Activated CD8-positive, alpha-beta T cell treated with anti-CD3 and anti-CD28 coated beads for 36 hours (primary cell): ENCODE measurements around the gene AJM1. TPM values are rescaled to one million over a fixed set of nuclear protein-coding genes. Genes with fewer than 3 reads are reported as not detected.
"Not testable (repeated sequence)": the region's sequence is repeated elsewhere in the genome, so short reads cannot be mapped to it uniquely, and the experiment has no call there.

Experiments used
- ATAC-seq: fragments of 200-7000 bp; cut with Tn5 transposase; one replicate; pipeline ENCODE4 v1.10.0; 2021; ENCODE audit warnings: mild to moderate bottlenecking, moderate library complexity
- CTCF ChIA-PET: fragments of 350-600 bp; sonication (Branson Sonifier 250); formaldehyde crosslinking; loops from one replicate; lab custom pipeline; 2021; ENCODE audit warnings: antibody characterized with exemption; lab: Charles Lee
- POLR2A ChIA-PET: fragments of 350-600 bp; sonication (Branson Sonifier 250); formaldehyde crosslinking; loops from one replicate; lab custom pipeline; 2021; ENCODE audit warnings: antibody characterized with exemption; lab: Charles Lee
- DNase-seq: peaks from one replicate; pipeline ENCODE4 v3.0.0-alpha.2; 2020
- H3K27ac Mint-ChIP-seq: one replicate; pipeline ENCODE4 v1.8.0; 2021; ENCODE audit warnings: mild to moderate bottlenecking, mixed read lengths
- H3K27me3 Mint-ChIP-seq: one replicate; pipeline ENCODE4 v1.8.0; 2021; ENCODE audit warnings: mixed read lengths
- H3K36me3 Mint-ChIP-seq: one replicate; pipeline ENCODE4 v1.8.0; 2021; ENCODE audit warnings: low read depth, mixed read lengths
- H3K4me1 Mint-ChIP-seq: one replicate; pipeline ENCODE4 v1.8.0; 2021; ENCODE audit warnings: low read depth, mixed read lengths
- H3K4me3 Mint-ChIP-seq: one replicate; pipeline ENCODE4 v1.8.0; 2021; ENCODE audit warnings: mild to moderate bottlenecking, moderate library complexity, mixed read lengths
- H3K9me3 Mint-ChIP-seq: one replicate; pipeline ENCODE4 v1.8.0; 2021; ENCODE audit warnings: mixed read lengths
- intact Hi-C: fragments of 100-400 bp; cut with micrococcal nuclease; formaldehyde crosslinking; loops from one replicate; pipeline ENCODE4 v1.10.0; 2022
- total RNA-seq, 2 experiments: library from RNA; stranded (reverse); gene quantifications; one replicate each; pipeline ENCODE4 v1.2.3, GENCODE V29; 2021
- TF ChIP-seq, protein P1 (sequence below): fragments of 200-600 bp; IDR thresholded peaks from one replicate; pipeline ENCODE4 v1.8.0; 2022; ENCODE audit warnings: antibody characterized with exemption, mild to moderate bottlenecking

The AJM1 gene
- total RNA-seq = 1 to 10 TPM; 5.8 to 6.4 TPM

GRCh38 chr9:136842380-136842948 is at the start of gene AJM1:
Gene AJM1, plus strand, starts transcription at chr9:136842478. Its CDS starts 1,937 bp downstream, at chr9:136844415.
- TF ChIP-seq, protein P1, sequence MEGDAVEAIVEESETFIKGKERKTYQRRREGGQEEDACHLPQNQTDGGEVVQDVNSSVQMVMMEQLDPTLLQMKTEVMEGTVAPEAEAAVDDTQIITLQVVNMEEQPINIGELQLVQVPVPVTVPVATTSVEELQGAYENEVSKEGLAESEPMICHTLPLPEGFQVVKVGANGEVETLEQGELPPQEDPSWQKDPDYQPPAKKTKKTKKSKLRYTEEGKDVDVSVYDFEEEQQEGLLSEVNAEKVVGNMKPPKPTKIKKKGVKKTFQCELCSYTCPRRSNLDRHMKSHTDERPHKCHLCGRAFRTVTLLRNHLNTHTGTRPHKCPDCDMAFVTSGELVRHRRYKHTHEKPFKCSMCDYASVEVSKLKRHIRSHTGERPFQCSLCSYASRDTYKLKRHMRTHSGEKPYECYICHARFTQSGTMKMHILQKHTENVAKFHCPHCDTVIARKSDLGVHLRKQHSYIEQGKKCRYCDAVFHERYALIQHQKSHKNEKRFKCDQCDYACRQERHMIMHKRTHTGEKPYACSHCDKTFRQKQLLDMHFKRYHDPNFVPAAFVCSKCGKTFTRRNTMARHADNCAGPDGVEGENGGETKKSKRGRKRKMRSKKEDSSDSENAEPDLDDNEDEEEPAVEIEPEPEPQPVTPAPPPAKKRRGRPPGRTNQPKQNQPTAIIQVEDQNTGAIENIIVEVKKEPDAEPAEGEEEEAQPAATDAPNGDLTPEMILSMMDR = peak; percentile 90
- H3K36me3 Mint-ChIP-seq, H3K9me3 Mint-ChIP-seq, H3K27ac Mint-ChIP-seq: not testable (repeated sequence)
- POLR2A ChIA-PET = interaction anchor here (0.6 to 1.5 kb wide), 6 partner anchors 14 to 304 kb away, joined by 3 to 4 read pairs (median 4); partner anchors contain the start of gene RABL6
- CTCF ChIA-PET = interaction anchor here (0.6 to 3.5 kb wide), 40 partner anchors 10 to 404 kb away, joined by 3 to 22 read pairs (median 5); partner anchors contain the start of genes ABCA2, EDF1, MAMDC4 and NPDC1
- ATAC-seq (peak; percentile 90), DNase-seq (peak; percentile 87)
- peak within 1 kb of the TSS; percentile 72 for H3K4me3 Mint-ChIP-seq
- peaks cover 15% of the 10 kb centered on the region for H3K4me1 Mint-ChIP-seq
- peaks cover 11% of the 10 kb centered on the region for H3K27me3 Mint-ChIP-seq
- intact Hi-C loops = loop anchor here (5.0 kb wide), 1 partner anchor 55 kb away; no protein-coding TSS in a partner anchor

- TF ChIP-seq, protein P1 = no peak
- ChIA-PET POLR2A (interaction anchor here (0.8 to 2.0 kb wide), 3 partner anchors 11 to 293 kb away, joined by 3 to 10 read pairs (median 4); partner anchors contain the start of gene RABL6), CTCF (interaction anchor here (0.8 to 1.5 kb wide), 6 partner anchors 13 to 242 kb away, joined by 3 to 9 read pairs (median 4); partner anchors contain the start of gene RABL6)
- no peak for DNase-seq
- Mint-ChIP-seq H3K4me3 (no peak overlapping the region), H3K9me3 (no peaks in the 10 kb centered on the region), H3K27me3 (peaks cover 5% of the 10 kb centered on the region), H3K4me1 (peaks cover 29% of the 10 kb centered on the region), H3K36me3 (peaks cover 2% of the 10 kb centered on the region), H3K27ac (no peak overlapping the region)
- no peak for ATAC-seq
- intact Hi-C loops = no loop called here
These were observed 49.0 kb upstream of the AJM1 start for GRCh38 chr9:136793086-136793946.

- no peak overlapping the region for H3K27ac Mint-ChIP-seq
- ChIA-PET CTCF (interaction anchor here (0.8 to 1.1 kb wide), 3 partner anchors 15 to 241 kb away, joined by 3 to 6 read pairs (median 3); no protein-coding TSS in a partner anchor), POLR2A (interaction anchor here (0.8 to 2.0 kb wide), 2 partner anchors 12 to 292 kb away, joined by 3 to 10 read pairs; partner anchors contain the start of gene RABL6)
- H3K4me1 Mint-ChIP-seq = peaks cover 29% of the 10 kb centered on the region
- H3K36me3 Mint-ChIP-seq = peaks cover 2% of the 10 kb centered on the region
- DNase-seq = no peak
- no peak for ATAC-seq
- TF ChIP-seq, protein P1 = no peak
- intact Hi-C loops = no loop called here
- H3K4me3 Mint-ChIP-seq = no peak overlapping the region
- no peaks in the 10 kb centered on the region for H3K9me3 Mint-ChIP-seq
- peaks cover 5% of the 10 kb centered on the region for H3K27me3 Mint-ChIP-seq
These were observed 47.8 kb upstream of the AJM1 start for GRCh38 chr9:136794281-136794999.

- no peak overlapping the region for H3K27ac Mint-ChIP-seq
- TF ChIP-seq, protein P1 = no peak
- no peak overlapping the region for H3K4me3 Mint-ChIP-seq
- CTCF ChIA-PET = no interaction called here
- no peaks in the 10 kb centered on the region for H3K9me3 Mint-ChIP-seq
- H3K4me1 Mint-ChIP-seq = peaks cover 31% of the 10 kb centered on the region
- H3K36me3 Mint-ChIP-seq = peaks cover 2% of the 10 kb centered on the region
- H3K27me3 Mint-ChIP-seq = peaks cover 5% of the 10 kb centered on the region
- ATAC-seq (no peak), DNase-seq (no peak)
- POLR2A ChIA-PET = no interaction called here
- intact Hi-C loops = no loop called here
These were observed 47.3 kb upstream of the AJM1 start for GRCh38 chr9:136795000-136795348.
